Measurements from ENCODE around the gene CCDC183. TPM values are rescaled to one million over a fixed set of nuclear protein-coding genes. Genes with fewer than 3 reads are reported as not detected.
"Not testable (repeated sequence)": the region's sequence is repeated elsewhere in the genome, so short reads cannot be mapped to it uniquely, and the experiment has no call there.

The CCDC183 gene
- under 1 TPM in 1 of 2 experiments, not detected in 1; 0.43 TPM for total RNA-seq

DNA sequence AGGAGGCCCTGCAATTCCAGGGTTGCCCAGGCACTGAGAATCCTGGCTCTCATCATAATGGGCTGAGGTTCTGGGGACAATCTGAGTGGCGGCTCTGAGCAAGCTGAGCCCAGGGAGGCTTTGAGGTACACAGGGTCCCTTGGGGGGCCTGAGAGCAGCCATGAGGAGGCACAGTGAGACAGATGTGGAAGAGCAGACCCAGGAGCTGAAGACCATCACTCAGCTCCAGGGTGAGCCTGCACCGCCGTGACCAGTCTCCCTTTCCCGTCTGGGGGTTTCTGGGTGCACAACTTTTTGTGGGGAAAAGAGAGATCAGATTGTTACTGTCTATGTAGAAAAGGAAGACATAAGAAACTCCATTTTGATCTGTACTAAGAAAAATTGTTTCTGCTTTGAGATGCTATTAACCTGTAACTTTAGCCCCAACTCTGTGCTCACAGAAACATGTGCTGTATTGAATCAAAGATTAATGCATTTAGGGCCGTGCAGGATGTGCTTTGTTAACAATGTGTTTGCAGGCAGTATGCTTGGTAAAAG, at the start of gene CCDC183:
TSS of gene CCDC183 (plus strand) at position 101 of the 537 bp plus-strand sequence. CDS start at position 161, 60 bp downstream.
- no peak within 1 kb of the TSS for H3K4me3 Mint-ChIP-seq

GRCh38 chr9:136746621-136747020, 49.5 kb upstream of the CCDC183 start:
- H3K27ac Mint-ChIP-seq = no peak overlapping the region
- peaks cover 5% of the 10 kb centered on the region for H3K9me3 Mint-ChIP-seq
- no peaks in the 10 kb centered on the region for H3K36me3 Mint-ChIP-seq
- H3K27me3 Mint-ChIP-seq = peaks cover 28% of the 10 kb centered on the region
- H3K4me1 Mint-ChIP-seq = peaks cover 9% of the 10 kb centered on the region
- H3K4me3 Mint-ChIP-seq = no peak overlapping the region
- DNase-seq = no peak

More for the DNA sequence above, at the start of gene CCDC183:
- no peak within 1 kb of the TSS for H3K27ac Mint-ChIP-seq
- no peaks in the 10 kb centered on the region for H3K36me3 Mint-ChIP-seq
- H3K27me3 Mint-ChIP-seq = peaks cover 2% of the 10 kb centered on the region
- no peaks in the 10 kb centered on the region for H3K9me3 Mint-ChIP-seq
- DNase-seq = no peak
- H3K4me1 Mint-ChIP-seq = peaks cover 36% of the 10 kb centered on the region

GRCh38 chr9:136747161-136748060, 48.7 kb upstream of the CCDC183 start:
- DNase-seq = no peak
- H3K27me3 Mint-ChIP-seq = peaks cover 28% of the 10 kb centered on the region
- H3K4me3 Mint-ChIP-seq = no peak overlapping the region
- peaks cover 4% of the 10 kb centered on the region for H3K4me1 Mint-ChIP-seq
- H3K9me3 Mint-ChIP-seq = peaks cover 13% of the 10 kb centered on the region
- no peak overlapping the region for H3K27ac Mint-ChIP-seq
- peaks cover under 1% of the 10 kb centered on the region for H3K36me3 Mint-ChIP-seq

- H3K36me3 Mint-ChIP-seq = peaks cover 4% of the 10 kb centered on the region
- no peak for DNase-seq
- H3K4me1 Mint-ChIP-seq = peaks cover 4% of the 10 kb centered on the region
- no peak within 1 kb of the TSS for H3K4me3 Mint-ChIP-seq
- no peak within 1 kb of the TSS for H3K27ac Mint-ChIP-seq
- peaks cover 20% of the 10 kb centered on the region for H3K9me3 Mint-ChIP-seq
- H3K27me3 Mint-ChIP-seq = peaks cover 30% of the 10 kb centered on the region
Observed at GRCh38 chr9:136748201-136748600, 47.9 kb upstream of the CCDC183 start, which contains the start of gene LCN6. Gene LCN6, minus strand, starts transcription at chr9:136748525. Its CDS starts 42 bp downstream, at chr9:136748483.

DNA sequence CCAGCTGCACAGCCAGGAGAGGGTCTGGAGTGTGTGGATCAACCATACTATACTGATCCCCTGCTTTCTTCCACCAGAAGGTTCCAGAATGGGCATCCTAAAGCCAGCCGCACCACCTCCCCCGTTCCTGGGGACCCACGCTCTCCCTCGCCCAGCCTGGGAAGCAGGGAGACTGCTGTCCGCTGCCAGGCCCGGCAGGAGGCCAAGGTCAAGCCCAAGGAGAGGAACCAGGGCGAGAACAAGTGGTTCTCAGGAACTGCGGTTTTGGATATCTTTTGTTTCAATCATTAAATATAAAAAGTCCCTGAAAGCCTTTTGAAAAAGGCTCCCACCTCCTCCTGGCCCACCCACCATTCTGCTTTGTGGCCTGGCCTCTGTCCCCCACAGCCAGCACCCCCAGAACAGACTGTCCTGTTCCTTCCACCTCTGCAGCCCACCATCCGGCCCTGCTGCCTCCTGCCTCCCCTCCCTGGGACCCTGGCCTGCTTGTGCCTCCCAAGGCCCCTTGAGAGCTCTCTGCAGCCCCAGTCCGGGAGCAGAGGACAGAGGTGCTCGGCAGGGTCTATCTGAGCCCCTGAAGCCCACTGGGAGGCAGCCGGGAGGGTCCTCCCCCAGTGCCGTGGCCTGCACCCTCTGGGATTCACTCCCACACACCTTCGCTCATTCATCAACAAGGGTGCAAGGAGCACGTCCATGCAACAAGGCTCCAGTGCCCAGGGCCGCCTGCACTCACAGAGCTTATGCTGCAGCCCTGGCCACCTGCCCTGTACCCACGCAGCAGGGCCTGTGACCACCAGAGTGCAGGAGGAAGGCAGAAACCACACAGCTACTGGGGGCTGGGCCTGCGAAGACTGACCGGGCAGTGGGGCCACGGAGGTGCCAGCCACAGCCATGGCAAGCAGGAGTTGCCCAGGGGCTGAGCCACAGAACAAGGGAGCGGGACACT, 47.2 kb upstream of the CCDC183 start:
- no peak overlapping the region for H3K4me3 Mint-ChIP-seq
- H3K36me3 Mint-ChIP-seq = peaks cover 4% of the 10 kb centered on the region
- peaks cover 26% of the 10 kb centered on the region for H3K27me3 Mint-ChIP-seq
- H3K9me3 Mint-ChIP-seq = peaks cover 20% of the 10 kb centered on the region
- H3K4me1 Mint-ChIP-seq = peaks cover 4% of the 10 kb centered on the region
- no peak overlapping the region for H3K27ac Mint-ChIP-seq
- no peak for DNase-seq

- Mint-ChIP-seq H3K27ac (no peak overlapping the region), H3K9me3 (peaks cover 20% of the 10 kb centered on the region), H3K4me1 (peaks cover 4% of the 10 kb centered on the region), H3K4me3 (no peak overlapping the region), H3K36me3 (peaks cover 4% of the 10 kb centered on the region), H3K27me3 (peaks cover 28% of the 10 kb centered on the region)
- no peak for DNase-seq
Observed at GRCh38 chr9:136750526-136750925, 45.6 kb upstream of the CCDC183 start.

- DNase-seq = no peak
- Mint-ChIP-seq H3K27me3 (peaks cover 36% of the 10 kb centered on the region), H3K27ac (no peak overlapping the region), H3K4me3 (no peak overlapping the region), H3K9me3 (peaks cover 23% of the 10 kb centered on the region), H3K4me1 (peaks cover 4% of the 10 kb centered on the region), H3K36me3 (peaks cover 8% of the 10 kb centered on the region)
Observed at GRCh38 chr9:136751244-136751643, 44.9 kb upstream of the CCDC183 start.

- Mint-ChIP-seq H3K27me3 (peaks cover 36% of the 10 kb centered on the region), H3K27ac (no peak overlapping the region), H3K4me1 (peaks cover 4% of the 10 kb centered on the region), H3K36me3 (peaks cover 8% of the 10 kb centered on the region), H3K9me3 (peaks cover 24% of the 10 kb centered on the region), H3K4me3 (no peak overlapping the region)
- no peak for DNase-seq
Observed at GRCh38 chr9:136751814-136752213, 44.3 kb upstream of the CCDC183 start.

- DNase-seq = no peak
- Mint-ChIP-seq H3K4me3 (no peak overlapping the region), H3K4me1 (peaks cover 4% of the 10 kb centered on the region), H3K27me3 (peaks cover 27% of the 10 kb centered on the region), H3K27ac (no peak overlapping the region), H3K36me3 (peaks cover 8% of the 10 kb centered on the region), H3K9me3 (peaks cover 24% of the 10 kb centered on the region)
Observed at GRCh38 chr9:136753371-136754058, 42.6 kb upstream of the CCDC183 start.

DNA sequence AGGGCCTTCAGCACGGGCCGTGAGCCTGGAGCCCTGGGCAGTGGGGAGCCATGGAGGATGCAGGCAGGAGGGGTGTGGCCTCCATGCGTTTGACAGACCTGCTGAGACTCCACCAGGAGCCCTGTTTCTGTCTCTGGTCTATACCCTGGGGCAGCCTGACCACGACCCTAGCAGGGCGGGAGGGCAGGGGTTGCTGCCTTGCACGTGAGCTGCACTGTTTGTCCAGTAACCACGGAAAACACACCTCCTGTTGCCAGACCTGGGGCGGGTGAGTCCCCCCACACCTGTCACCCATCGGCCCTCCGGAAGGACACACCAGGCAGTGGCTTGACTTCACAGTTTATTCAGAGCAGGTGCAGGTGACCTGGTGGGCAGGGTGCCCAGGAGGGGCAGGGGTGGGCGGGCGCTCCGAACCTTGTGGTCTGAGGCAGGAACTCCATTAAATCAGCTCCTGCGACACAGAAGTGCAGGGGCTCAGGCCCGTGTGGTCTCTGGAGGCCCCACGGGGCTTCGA, 42.0 kb upstream of the CCDC183 start:
- peaks cover 24% of the 10 kb centered on the region for H3K9me3 Mint-ChIP-seq
- peaks cover 8% of the 10 kb centered on the region for H3K36me3 Mint-ChIP-seq
- peaks cover 4% of the 10 kb centered on the region for H3K4me1 Mint-ChIP-seq
- no peak overlapping the region for H3K27ac Mint-ChIP-seq
- DNase-seq = no peak
- no peak overlapping the region for H3K4me3 Mint-ChIP-seq
- peaks cover 27% of the 10 kb centered on the region for H3K27me3 Mint-ChIP-seq

- H3K4me1 Mint-ChIP-seq = peaks cover 3% of the 10 kb centered on the region
- peaks cover 8% of the 10 kb centered on the region for H3K36me3 Mint-ChIP-seq
- no peak overlapping the region for H3K27ac Mint-ChIP-seq
Observed at GRCh38 chr9:136754626-136755301, 41.4 kb upstream of the CCDC183 start.

DNA sequence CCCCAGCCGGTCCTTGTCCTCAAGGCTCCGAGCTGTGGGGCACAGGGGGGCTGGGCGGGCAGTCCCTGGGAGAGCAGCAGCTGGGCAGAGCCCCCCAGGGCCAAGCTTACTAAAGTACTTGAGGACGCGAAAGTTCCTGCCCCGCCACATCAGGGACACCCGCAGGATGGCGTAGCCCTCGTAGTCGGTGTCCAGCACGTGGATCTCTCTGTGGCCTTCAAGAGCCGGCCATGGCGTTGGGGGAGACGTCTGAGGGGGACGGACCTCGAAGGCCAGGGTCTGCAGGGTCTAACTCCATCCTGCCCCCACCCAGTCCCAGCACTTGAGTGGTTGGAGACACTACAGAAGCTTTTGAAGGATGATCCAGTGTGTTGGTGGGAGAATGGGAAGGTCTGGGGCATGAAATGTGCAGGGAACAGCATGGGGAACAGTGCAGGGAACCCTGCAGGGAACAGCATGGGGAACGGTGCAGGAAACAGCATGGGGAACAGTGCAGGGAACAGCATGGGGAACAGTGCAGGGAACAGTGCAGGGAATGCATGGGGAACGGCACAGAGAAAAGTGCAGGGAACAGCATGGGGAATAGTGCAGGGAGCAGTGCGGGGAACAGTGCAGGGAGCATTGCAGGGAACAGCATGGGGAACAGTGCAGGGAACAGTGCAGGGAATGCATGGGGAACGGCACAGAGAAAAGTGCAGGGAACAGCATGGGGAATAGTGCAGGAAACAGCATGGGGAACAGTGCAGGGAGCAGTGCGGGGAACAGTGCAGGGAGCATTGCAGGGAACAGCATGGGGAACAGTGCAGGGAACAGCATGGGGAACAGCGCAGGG, 40.6 kb upstream of the CCDC183 start:
- not testable (repeated sequence) for H3K27ac Mint-ChIP-seq, H3K4me3 Mint-ChIP-seq, DNase-seq, H3K36me3 Mint-ChIP-seq, H3K4me1 Mint-ChIP-seq
- Mint-ChIP-seq H3K27me3 (peaks cover 29% of the 10 kb centered on the region), H3K9me3 (peaks cover 24% of the 10 kb centered on the region)

More at GRCh38 chr9:136754626-136755301, 41.4 kb upstream of the CCDC183 start:
- Mint-ChIP-seq H3K4me3 (no peak overlapping the region), H3K9me3 (peaks cover 24% of the 10 kb centered on the region), H3K27me3 (peaks cover 23% of the 10 kb centered on the region)
- DNase-seq = no peak

DNA sequence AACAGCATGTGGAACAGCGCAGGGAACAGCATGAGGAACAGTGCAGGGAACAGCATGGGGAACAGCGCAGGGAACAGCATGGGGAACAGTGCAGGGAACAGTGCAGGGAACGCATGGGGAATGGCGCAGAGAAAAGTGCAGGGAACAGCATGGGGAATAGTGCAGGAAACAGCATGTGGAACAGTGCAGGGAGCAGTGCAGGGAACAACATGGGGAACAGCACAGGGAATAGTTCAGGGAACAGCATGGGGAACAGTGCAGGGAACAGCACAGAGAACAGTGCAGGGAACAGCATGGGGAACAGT, 40.1 kb upstream of the CCDC183 start:
- Mint-ChIP-seq H3K27ac (no peak overlapping the region), H3K9me3 (peaks cover 21% of the 10 kb centered on the region), H3K27me3 (peaks cover 23% of the 10 kb centered on the region), H3K4me3 (no peak overlapping the region), H3K4me1 (peaks cover 2% of the 10 kb centered on the region), H3K36me3 (peaks cover 8% of the 10 kb centered on the region)
- DNase-seq = no peak

Data from activated naive CD8-positive, alpha-beta T cell treated with anti-CD3 and anti-CD28 coated beads for 36 hours (primary cell).